H9 (cell line): ENCODE data around the gene ADAMTS18. TPM values are rescaled to one million over a fixed set of nuclear protein-coding genes. Genes with fewer than 3 reads are reported as not detected.

Source experiments
- DNase-seq: peaks from one replicate; pipeline ENCODE4 v3.0.0-alpha.2; 2017
- H2AFZ ChIP-seq: one replicate; pipeline ENCODE4 v1.6.1; 2013; ENCODE audit warnings: mild to moderate bottlenecking, low read length, control low read depth, moderate library complexity
- H2AK5ac ChIP-seq: 2 replicates; pipeline ENCODE4 v1.6.1; 2013; ENCODE audit warnings: low read length, control low read depth, mixed read lengths; ENCODE audit not compliant: insufficient read length
- H2BK120ac ChIP-seq: one replicate; pipeline ENCODE4 v1.6.1; 2013; ENCODE audit warnings: low read depth, mild to moderate bottlenecking, low read length, control low read depth, inconsistent platforms; ENCODE audit not compliant: poor library complexity, severe bottlenecking
- H2BK12ac ChIP-seq: 2 replicates; pipeline ENCODE4 v1.6.1; 2013; ENCODE audit warnings: low read length, control low read depth, mixed read lengths, low read depth; ENCODE audit not compliant: insufficient read length
- H2BK15ac ChIP-seq: 2 replicates; pipeline ENCODE4 v1.6.1; 2013; ENCODE audit warnings: low read depth, low read length, control low read depth
- H2BK20ac ChIP-seq: one replicate; pipeline ENCODE4 v1.6.1; 2013; ENCODE audit warnings: low read depth, mild to moderate bottlenecking, low read length, control low read depth, inconsistent platforms; ENCODE audit not compliant: poor library complexity, severe bottlenecking
- H2BK5ac ChIP-seq: 2 replicates; pipeline ENCODE4 v1.6.1; 2013; ENCODE audit warnings: low read length, control low read depth, mixed read lengths; ENCODE audit not compliant: insufficient read length
- H3K14ac ChIP-seq: 2 replicates; pipeline ENCODE4 v1.6.1; 2013; ENCODE audit warnings: low read length, control low read depth; ENCODE audit not compliant: insufficient read depth
- H3K18ac ChIP-seq: 2 replicates; pipeline ENCODE4 v1.6.1; 2013; ENCODE audit warnings: low read depth, mild to moderate bottlenecking, mixed read lengths, low read length, control low read depth; ENCODE audit not compliant: insufficient read length
- H3K23ac ChIP-seq: 2 replicates; pipeline ENCODE4 v1.6.1; 2013; ENCODE audit warnings: low read length, control low read depth, mixed read lengths, low read depth; ENCODE audit not compliant: insufficient read length
- H3K23me2 ChIP-seq: 2 replicates; pipeline ENCODE4 v1.6.1; 2013; ENCODE audit warnings: low read depth, mild to moderate bottlenecking, mixed read lengths, low read length, control low read depth; ENCODE audit not compliant: insufficient read length, poor library complexity, severe bottlenecking
- H3K27ac ChIP-seq: 2 replicates; pipeline ENCODE4 v1.5.1; 2013; ENCODE audit warnings: low read length, control low read depth, mixed read lengths, low read depth; ENCODE audit not compliant: insufficient read length
- H3K27me3 ChIP-seq: 2 replicates; pipeline ENCODE4 v1.6.1; 2013; ENCODE audit warnings: low read length, control low read depth, inconsistent platforms; ENCODE audit not compliant: insufficient read depth
- H3K4ac ChIP-seq: 2 replicates; pipeline ENCODE4 v1.6.1; 2013; ENCODE audit warnings: low read depth, mild to moderate bottlenecking, control low read depth, inconsistent platforms, low read length, moderate library complexity
- H3K4me1 ChIP-seq: 2 replicates; pipeline ENCODE4 v1.6.1; 2013; ENCODE audit warnings: low read length, control low read depth, inconsistent platforms; ENCODE audit not compliant: insufficient read depth
- H3K4me2 ChIP-seq: 2 replicates; pipeline ENCODE4 v1.6.1; 2013; ENCODE audit warnings: low read length, control low read depth, mixed read lengths; ENCODE audit not compliant: insufficient read length, insufficient read depth
- H3K56ac ChIP-seq: 2 replicates; pipeline ENCODE4 v1.6.1; 2013; ENCODE audit warnings: low read depth, mild to moderate bottlenecking, mixed read lengths, low read length, control low read depth; ENCODE audit not compliant: insufficient read length
- H3K79me1 ChIP-seq: 2 replicates; pipeline ENCODE4 v1.6.1; 2013; ENCODE audit warnings: low read depth, mild to moderate bottlenecking, moderate library complexity, low read length, control low read depth, inconsistent platforms; ENCODE audit not compliant: insufficient read depth, poor library complexity, severe bottlenecking
- H3K79me2 ChIP-seq: 2 replicates; pipeline ENCODE4 v1.6.1; 2013; ENCODE audit warnings: low read length, control low read depth, inconsistent platforms; ENCODE audit not compliant: insufficient read depth
- H3K9ac ChIP-seq: 2 replicates; pipeline ENCODE4 v1.6.1; 2013; ENCODE audit warnings: low read length, control low read depth, mixed read lengths; ENCODE audit not compliant: insufficient read length; ENCODE audit errors: extremely low read depth
- H3K9me3 ChIP-seq: one replicate; pipeline ENCODE4 v1.6.1; 2013; ENCODE audit warnings: low read depth, low read length, inconsistent platforms; ENCODE audit not compliant: control insufficient read depth
- H3T11ph ChIP-seq: one replicate; pipeline ENCODE4 v1.6.1; 2013; ENCODE audit warnings: mild to moderate bottlenecking, low read length, control low read depth, inconsistent platforms
- H4K20me1 ChIP-seq: one replicate; pipeline ENCODE4 v1.6.1; 2013; ENCODE audit not compliant: control insufficient read depth, insufficient read length, insufficient read depth
- H4K5ac ChIP-seq: 2 replicates; pipeline ENCODE4 v1.6.1; 2013; ENCODE audit warnings: low read depth, mild to moderate bottlenecking, mixed read lengths, low read length, control low read depth; ENCODE audit not compliant: insufficient read length
- H4K8ac ChIP-seq: replicated peaks from 2 replicates; pipeline ENCODE4 v1.6.1; 2013; ENCODE audit warnings: low read length, control low read depth, mixed read lengths, low read depth; ENCODE audit not compliant: insufficient read length
- H4K91ac ChIP-seq: 2 replicates; pipeline ENCODE4 v1.6.1; 2013; ENCODE audit warnings: low read depth, mild to moderate bottlenecking, moderate library complexity, mixed read lengths, low read length, control low read depth; ENCODE audit not compliant: insufficient read length
- H3K27ac Mint-ChIP-seq, 3 experiments: 2 replicates in 2 of 3; 3 replicates in 1 of 3; pipeline ENCODE4 v1.8.0; 2020 to 2021; ENCODE audit warnings: mixed read lengths in 3 of 3, mild to moderate bottlenecking in 1 of 3, moderate library complexity in 1 of 3
- H3K27me3 Mint-ChIP-seq: 2 replicates; pipeline ENCODE4 v1.8.0; 2021; ENCODE audit warnings: low read depth, mild to moderate bottlenecking, moderate library complexity, mixed read lengths
- H3K36me3 Mint-ChIP-seq, 3 experiments: 2 replicates in 2 of 3; 3 replicates in 1 of 3; pipeline ENCODE4 v1.8.0; 2020 to 2021; ENCODE audit warnings: low read depth in 3 of 3, mixed read lengths in 3 of 3; ENCODE audit not compliant: insufficient read depth in 1 of 3
- H3K4me1 Mint-ChIP-seq, 2 experiments: 2 replicates each; pipeline ENCODE4 v1.8.0; 2020; ENCODE audit warnings: mixed read lengths in 2 of 2
- H3K4me3 Mint-ChIP-seq, 2 experiments: 2 replicates in 1 of 2; 3 replicates in 1 of 2; pipeline ENCODE4 v1.8.0; 2020 to 2021; ENCODE audit warnings: mild to moderate bottlenecking in 2 of 2, mixed read lengths in 2 of 2, moderate library complexity in 1 of 2
- H3K9me3 Mint-ChIP-seq, 2 experiments: 2 replicates in 1 of 2; 3 replicates in 1 of 2; pipeline ENCODE4 v1.8.0; 2020; ENCODE audit warnings: mild to moderate bottlenecking in 2 of 2, mixed read lengths in 2 of 2, moderate library complexity in 1 of 2
- WGBS: extraction: QIAGEN DNeasy Blood & Tissue Kit; methylation state at CpG from one replicate; pipeline ENCODE4 v1.1.7; 2013; ENCODE audit warnings: missing lambda C conversion rate, low lambda C conversion rate, mixed read lengths; ENCODE audit not compliant: insufficient read length; ENCODE audit errors: extremely low coverage; 5-methylcytosine and 5-hydroxymethylcytosine counted together
- total RNA-seq: library from RNA; stranded (reverse); gene quantifications from 2 replicates; pipeline ENCODE4 v1.2.1, GENCODE V29; 2021
- TF ChIP-seq, protein P1 (sequence below): fragments of 200-600 bp; sonication (generic); conservative IDR thresholded peaks from 3 replicates; pipeline ENCODE4 v1.8.0; 2021; ENCODE audit warnings: antibody characterized with exemption, mild to moderate bottlenecking

ADAMTS18 gene
- total RNA-seq, 1 experiment from 2014 or later = 0.07 TPM

DNA sequence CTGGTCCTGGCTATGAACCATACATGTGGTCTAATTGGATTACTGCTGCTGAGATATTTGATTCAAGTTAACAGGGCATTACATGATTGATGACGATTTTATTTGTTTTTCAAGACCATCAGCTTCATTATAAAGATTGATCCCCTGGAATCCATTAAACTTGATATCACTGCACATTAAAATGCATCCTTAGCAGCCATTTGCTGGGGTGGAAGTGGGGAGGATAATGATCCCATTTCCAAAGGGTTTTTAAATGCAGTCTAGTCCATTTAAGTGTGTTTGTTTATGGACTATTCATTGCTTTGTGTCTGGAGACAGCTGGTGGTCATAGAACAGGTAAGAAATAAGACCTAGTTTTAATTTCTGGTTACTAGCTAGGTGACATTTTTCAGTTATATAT, 40.9 kb downstream of the ADAMTS18 start:
- no CpG with 5 or more reads among the region's 1 CpG for WGBS
- no peaks in the 10 kb centered on the region for H3K23me2 ChIP-seq
- H3K18ac ChIP-seq = no peak overlapping the region
- no peak overlapping the region for H3K14ac ChIP-seq
- no peaks in the 10 kb centered on the region; the same call in 1 of the 2 replicates for H3K27me3 Mint-ChIP-seq
- no peak overlapping the region for H3K9ac ChIP-seq
- H3K79me1 ChIP-seq = no peaks in the 10 kb centered on the region
- no peaks in the 10 kb centered on the region for H3K9me3 Mint-ChIP-seq
- H4K91ac ChIP-seq = no peak overlapping the region
- H3K56ac ChIP-seq = no peak overlapping the region
- no peaks in the 10 kb centered on the region for H3K27me3 ChIP-seq
- no peak overlapping the region for H3K4me3 Mint-ChIP-seq
- no peaks in the 10 kb centered on the region for H3K36me3 Mint-ChIP-seq
- no peak overlapping the region for H4K5ac ChIP-seq
- H4K20me1 ChIP-seq = no peaks in the 10 kb centered on the region
- H3K4me1 Mint-ChIP-seq = peaks cover 17 to 19% of the 10 kb centered on the region in 2 experiments
- no peak overlapping the region for H2BK15ac ChIP-seq
- H3K4me2 ChIP-seq = no peak overlapping the region
- H3K27ac Mint-ChIP-seq = no peak overlapping the region
- H2AK5ac ChIP-seq = no peak overlapping the region
- H3K27ac ChIP-seq = no peak overlapping the region
- no peaks in the 10 kb centered on the region for H3K79me2 ChIP-seq
- H3K23ac ChIP-seq = no peak overlapping the region
- no peak overlapping the region for H2BK120ac ChIP-seq
- DNase-seq = no peak
- H2AFZ ChIP-seq = no peak overlapping the region
- no peak overlapping the region for H3T11ph ChIP-seq
- no peaks in the 10 kb centered on the region for H3K9me3 ChIP-seq
- H2BK5ac ChIP-seq = no peak overlapping the region
- H4K8ac ChIP-seq = no peak overlapping the region
- H2BK12ac ChIP-seq = no peak overlapping the region
- H3K4ac ChIP-seq = no peak overlapping the region
- TF ChIP-seq, protein P1, sequence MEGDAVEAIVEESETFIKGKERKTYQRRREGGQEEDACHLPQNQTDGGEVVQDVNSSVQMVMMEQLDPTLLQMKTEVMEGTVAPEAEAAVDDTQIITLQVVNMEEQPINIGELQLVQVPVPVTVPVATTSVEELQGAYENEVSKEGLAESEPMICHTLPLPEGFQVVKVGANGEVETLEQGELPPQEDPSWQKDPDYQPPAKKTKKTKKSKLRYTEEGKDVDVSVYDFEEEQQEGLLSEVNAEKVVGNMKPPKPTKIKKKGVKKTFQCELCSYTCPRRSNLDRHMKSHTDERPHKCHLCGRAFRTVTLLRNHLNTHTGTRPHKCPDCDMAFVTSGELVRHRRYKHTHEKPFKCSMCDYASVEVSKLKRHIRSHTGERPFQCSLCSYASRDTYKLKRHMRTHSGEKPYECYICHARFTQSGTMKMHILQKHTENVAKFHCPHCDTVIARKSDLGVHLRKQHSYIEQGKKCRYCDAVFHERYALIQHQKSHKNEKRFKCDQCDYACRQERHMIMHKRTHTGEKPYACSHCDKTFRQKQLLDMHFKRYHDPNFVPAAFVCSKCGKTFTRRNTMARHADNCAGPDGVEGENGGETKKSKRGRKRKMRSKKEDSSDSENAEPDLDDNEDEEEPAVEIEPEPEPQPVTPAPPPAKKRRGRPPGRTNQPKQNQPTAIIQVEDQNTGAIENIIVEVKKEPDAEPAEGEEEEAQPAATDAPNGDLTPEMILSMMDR = no peak
- H3K4me1 ChIP-seq = no peaks in the 10 kb centered on the region; the same call in 1 of the 2 replicates
- H2BK20ac ChIP-seq = no peak overlapping the region
